Loucy (cell line): Measurements from ENCODE around the gene OGDH.

Experiments used
- H2AFZ ChIP-seq: fragments of 200-600 bp; sonication (generic); 2 replicates; pipeline ENCODE4 v1.6.0; 2016; ENCODE audit warnings: antibody characterized with exemption, mild to moderate bottlenecking, low read length, moderate library complexity
- H3F3A ChIP-seq: fragments of 200-600 bp; 2 replicates; pipeline ENCODE4 v1.6.0; 2016; ENCODE audit warnings: antibody characterized with exemption, low read depth, mild to moderate bottlenecking
- H3K27me3 ChIP-seq: fragments of 200-600 bp; sonication (generic); 2 replicates; pipeline ENCODE4 v1.6.1; 2014; ENCODE audit warnings: low read length, mild to moderate bottlenecking; ENCODE audit not compliant: insufficient read depth, poor library complexity, severe bottlenecking
- H3K36me3 ChIP-seq: fragments of 200-600 bp; sonication (generic); 2 replicates; pipeline ENCODE4 v1.6.1; 2016; ENCODE audit warnings: low read length; ENCODE audit not compliant: insufficient read depth
- H3K4me1 ChIP-seq: fragments of 200-600 bp; sonication (generic); 2 replicates; pipeline ENCODE4 v1.5.1; 2014; ENCODE audit warnings: low read length, mild to moderate bottlenecking; ENCODE audit not compliant: insufficient read depth, poor library complexity, severe bottlenecking
- H3K4me2 ChIP-seq: fragments of 200-600 bp; sonication (generic); 2 replicates; pipeline ENCODE4 v1.6.0; 2014; ENCODE audit warnings: antibody characterized with exemption, low read length, low read depth, mild to moderate bottlenecking; ENCODE audit not compliant: poor library complexity, severe bottlenecking
- H3K4me3 ChIP-seq: fragments of 200-600 bp; sonication (generic); 2 replicates; pipeline ENCODE4 v1.5.1; 2014; ENCODE audit warnings: low read length, mild to moderate bottlenecking, mixed read lengths; ENCODE audit not compliant: poor library complexity, severe bottlenecking
- H3K79me2 ChIP-seq: fragments of 200-600 bp; sonication (generic); 2 replicates; pipeline ENCODE4 v1.6.1; 2014; ENCODE audit warnings: low read length; ENCODE audit not compliant: insufficient read depth
- H3K9ac ChIP-seq: fragments of 200-600 bp; sonication (generic); 2 replicates; pipeline ENCODE4 v1.6.0; 2014; ENCODE audit warnings: mild to moderate bottlenecking, low read depth, low read length, moderate library complexity; ENCODE audit not compliant: poor library complexity, severe bottlenecking
- H3K9me2 ChIP-seq: fragments of 200-600 bp; sonication (generic); replicated peaks from 2 replicates; pipeline ENCODE4 v1.6.1; 2016; ENCODE audit warnings: low read depth, low read length, mixed read lengths
- H3K9me3 ChIP-seq: fragments of 200-600 bp; sonication (generic); 2 replicates; pipeline ENCODE4 v1.6.1; 2014; ENCODE audit warnings: mild to moderate bottlenecking, antibody characterized with exemption, low read length, low read depth; ENCODE audit not compliant: insufficient read depth
- H4K20me1 ChIP-seq: fragments of 200-600 bp; sonication (generic); 2 replicates; pipeline ENCODE4 v1.6.0; 2014; ENCODE audit warnings: antibody characterized with exemption, low read length, mild to moderate bottlenecking; ENCODE audit not compliant: insufficient read depth, poor library complexity, severe bottlenecking
- CTCF ChIP-seq: fragments of 200-600 bp; sonication (generic); conservative IDR thresholded peaks from 2 replicates; pipeline ENCODE4 v1.5.1; 2014; ENCODE audit warnings: mild to moderate bottlenecking, antibody characterized with exemption, low read length
- EZH2phosphoT487 ChIP-seq: fragments of 200-600 bp; IDR thresholded peaks from 2 replicates; pipeline ENCODE4 v1.6.1; 2018; ENCODE audit warnings: antibody characterized with exemption, mild to moderate bottlenecking, moderate library complexity, borderline replicate concordance

The OGDH gene

DNA sequence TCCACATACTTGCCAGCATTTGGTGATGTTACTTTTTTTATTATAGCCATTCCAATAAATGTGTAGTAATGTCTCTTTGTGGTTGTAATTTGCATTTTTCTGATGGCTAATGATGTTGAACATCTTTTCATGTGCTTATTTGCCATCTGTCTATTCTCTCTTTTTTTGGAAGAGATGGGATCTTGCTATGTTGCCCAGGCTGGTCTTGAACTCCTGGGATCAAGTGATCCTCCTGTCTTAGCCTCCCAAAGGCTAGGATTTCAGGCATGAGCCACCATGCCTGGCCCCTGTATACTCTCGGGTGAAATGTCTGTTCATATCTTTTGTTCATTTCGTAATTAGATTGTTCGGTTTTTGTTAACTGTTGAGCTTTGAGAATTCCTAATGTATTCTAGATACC lies 3.4 kb downstream of the OGDH start:
- no peak for TF ChIP-seq EZH2phosphoT487
- TF ChIP-seq CTCF = no peak
- H3K27me3 ChIP-seq = no peaks in the 10 kb centered on the region
- H3K36me3 ChIP-seq = no peaks in the 10 kb centered on the region
- H3K9ac ChIP-seq = no peak overlapping the region
- H3K4me3 ChIP-seq = no peak overlapping the region
- no peak overlapping the region for H2AFZ ChIP-seq
- H3K9me2 ChIP-seq = no peaks in the 10 kb centered on the region
- peaks cover 73% of the 10 kb centered on the region for H3K79me2 ChIP-seq
- peak overlapping the region; percentile 98 for H3K4me2 ChIP-seq
- no peaks in the 10 kb centered on the region for H3K9me3 ChIP-seq
- H4K20me1 ChIP-seq = peaks cover 22% of the 10 kb centered on the region
- no peaks in the 10 kb centered on the region for H3F3A ChIP-seq
- peaks cover 30% of the 10 kb centered on the region for H3K4me1 ChIP-seq

DNA sequence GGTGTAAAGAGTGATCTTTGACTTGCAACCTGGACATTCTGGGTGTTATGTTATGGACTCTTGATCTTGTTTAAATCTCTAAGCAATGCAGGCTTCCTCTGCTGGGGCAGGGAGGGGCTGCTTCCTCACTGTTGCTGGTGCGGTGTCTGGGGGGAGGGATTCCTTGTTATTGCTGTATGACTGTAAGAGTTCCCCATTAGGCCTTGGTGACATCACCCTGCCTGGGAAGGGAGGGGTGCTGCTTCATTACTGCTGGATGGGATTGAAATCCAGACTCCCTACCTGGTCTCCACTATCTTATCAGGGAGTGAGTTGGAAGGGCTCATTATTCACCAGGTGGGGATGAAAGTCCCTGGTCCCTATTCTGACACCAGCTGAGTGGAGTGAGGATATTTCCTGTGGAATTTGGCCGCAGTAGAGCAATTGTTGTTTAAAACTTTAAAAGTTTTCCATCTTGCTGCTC lies 8.8 kb downstream of the OGDH start:
- Histone ChIP-seq H3K27me3 (no peaks in the 10 kb centered on the region), H2AFZ (no peak overlapping the region), H3K4me1 (peaks cover 33% of the 10 kb centered on the region), H3K79me2 (peaks cover 90% of the 10 kb centered on the region), H3K36me3 (peaks cover 9% of the 10 kb centered on the region; the same call in 1 of the 2 replicates), H3F3A (no peaks in the 10 kb centered on the region), H3K4me2 (peak overlapping the region; percentile 20), H4K20me1 (peaks cover 40% of the 10 kb centered on the region), H3K4me3 (no peak overlapping the region), H3K9me3 (no peaks in the 10 kb centered on the region), H3K9ac (peak overlapping the region; percentile 20), H3K9me2 (no peaks in the 10 kb centered on the region)
- TF ChIP-seq CTCF (no peak), EZH2phosphoT487 (no peak)

DNA sequence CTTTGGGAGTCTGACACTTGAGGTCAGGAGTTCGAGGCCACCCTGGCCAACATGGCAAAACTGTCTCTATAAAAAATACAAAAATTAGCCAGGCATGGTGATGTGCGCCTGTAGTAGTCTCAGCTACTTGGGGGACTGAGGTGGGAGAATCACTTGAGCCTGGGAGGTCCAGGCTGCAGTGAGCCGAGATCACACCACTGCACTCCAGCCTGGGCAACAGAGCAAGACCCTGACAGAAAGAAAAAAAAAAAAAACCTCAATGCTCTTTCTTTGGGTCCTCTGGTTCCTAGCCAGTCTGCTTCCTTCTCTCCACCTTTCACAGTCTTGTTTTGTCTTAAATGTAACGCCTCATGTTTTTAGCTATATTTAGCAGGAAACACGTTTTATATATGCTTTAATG lies 9.4 kb downstream of the OGDH start:
- H3K9me3 ChIP-seq = no peaks in the 10 kb centered on the region
- peaks cover 9% of the 10 kb centered on the region; the same call in 1 of the 2 replicates for H3K36me3 ChIP-seq
- H3F3A ChIP-seq = no peaks in the 10 kb centered on the region
- H3K27me3 ChIP-seq = no peaks in the 10 kb centered on the region
- TF ChIP-seq CTCF = no peak
- no peak overlapping the region for H3K4me3 ChIP-seq
- no peaks in the 10 kb centered on the region for H3K9me2 ChIP-seq
- H3K79me2 ChIP-seq = peaks cover 90% of the 10 kb centered on the region
- no peak overlapping the region for H3K4me2 ChIP-seq
- peaks cover 46% of the 10 kb centered on the region for H4K20me1 ChIP-seq
- H3K4me1 ChIP-seq = peaks cover 33% of the 10 kb centered on the region
- H2AFZ ChIP-seq = no peak overlapping the region
- no peak overlapping the region for H3K9ac ChIP-seq
